HG03469 (cell line): ENCODE data around the gene SLC13A3.
"Not testable (repeated sequence)": the region's sequence is repeated elsewhere in the genome, so short reads cannot be mapped to it uniquely, and the experiment has no call there.

Experiments
- ATAC-seq: cut with Tn5 transposase; IDR thresholded peaks from one replicate; pipeline ENCODE4 v1.9.1; 2021; ENCODE audit warnings: mild to moderate bottlenecking, moderate library complexity, moderate number of reproducible peaks; ENCODE audit not compliant: unreplicated experiment

The SLC13A3 gene

GRCh38 chr20:46681032-46681854 lies 30.0 kb upstream of the SLC13A3 start:
- ATAC-seq = no peak

- ATAC-seq = no peak
Measured at GRCh38 chr20:46680684-46681031, 29.4 kb upstream of the SLC13A3 start.

- ATAC-seq = no peak
Measured at GRCh38 chr20:46678516-46678915, 27.3 kb upstream of the SLC13A3 start.

- no peak for ATAC-seq
Measured at GRCh38 chr20:46677608-46678007, 26.3 kb upstream of the SLC13A3 start.

GRCh38 chr20:46676649-46677316 lies 25.5 kb upstream of the SLC13A3 start:
- not testable (repeated sequence) for ATAC-seq

- no peak for ATAC-seq
Measured at GRCh38 chr20:46674253-46675083, 23.2 kb upstream of the SLC13A3 start.

- ATAC-seq = no peak
Measured at GRCh38 chr20:46673394-46674252, 22.4 kb upstream of the SLC13A3 start.

- no peak for ATAC-seq
Measured at GRCh38 chr20:46672543-46673148, 21.4 kb upstream of the SLC13A3 start.

DNA sequence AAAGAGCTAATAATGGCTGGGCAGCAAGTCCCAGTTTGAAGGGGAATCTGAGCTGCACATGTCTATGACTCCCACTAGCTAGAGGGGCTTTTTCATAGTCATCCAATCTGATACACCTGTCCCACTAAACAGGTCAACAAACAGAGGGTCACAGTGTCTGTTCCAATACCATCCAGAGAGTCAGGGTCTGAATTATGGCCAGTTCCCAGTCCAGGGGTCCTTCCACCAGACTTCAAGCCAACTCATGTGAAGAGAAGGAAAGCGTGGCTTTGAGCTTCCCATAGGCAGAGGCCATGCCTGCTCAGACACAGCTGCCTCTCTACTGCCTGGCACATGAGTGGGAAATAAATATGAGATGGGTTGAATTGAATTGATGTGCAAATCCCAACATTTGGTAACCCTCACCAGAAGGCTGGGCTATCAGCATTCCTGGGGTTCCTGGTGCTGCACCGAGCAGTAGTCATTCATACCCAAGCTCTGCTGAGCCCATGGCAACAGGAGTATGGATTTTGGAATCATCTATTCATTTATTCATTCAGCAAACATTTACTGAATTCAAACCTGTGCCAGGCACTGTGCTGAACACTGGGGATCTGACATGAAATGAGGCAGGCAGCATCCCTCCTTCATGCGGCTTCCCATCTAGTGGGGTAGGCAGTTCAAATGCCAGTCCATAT lies 20.7 kb upstream of the SLC13A3 start:
- no peak for ATAC-seq

GRCh38 chr20:46670585-46671584 lies 19.6 kb upstream of the SLC13A3 start:
- no peak for ATAC-seq

- no peak for ATAC-seq
Measured at GRCh38 chr20:46670228-46670584, 18.9 kb upstream of the SLC13A3 start.

GRCh38 chr20:46666818-46667515 lies 15.7 kb upstream of the SLC13A3 start:
- ATAC-seq = no peak

GRCh38 chr20:46666306-46666705 lies 15.0 kb upstream of the SLC13A3 start:
- no peak for ATAC-seq

DNA sequence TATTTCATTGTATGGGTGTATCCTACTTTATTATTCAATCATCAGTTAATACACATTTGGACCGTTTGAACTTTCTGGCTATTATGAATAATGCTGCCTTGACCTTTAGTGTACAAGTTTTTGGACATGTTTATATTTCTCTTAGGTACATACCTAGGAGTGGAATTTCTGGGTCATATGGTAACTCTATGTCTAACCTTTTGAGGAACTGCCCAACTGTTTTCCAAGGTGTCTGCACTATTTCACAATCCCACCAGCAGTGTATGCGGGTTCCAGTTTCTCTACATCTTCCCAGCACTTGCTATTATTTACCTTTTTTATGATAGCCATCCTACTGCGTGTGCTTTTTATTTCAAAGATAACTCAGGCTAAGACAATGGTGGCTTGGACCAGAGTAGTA lies 14.3 kb upstream of the SLC13A3 start:
- no peak for ATAC-seq

DNA sequence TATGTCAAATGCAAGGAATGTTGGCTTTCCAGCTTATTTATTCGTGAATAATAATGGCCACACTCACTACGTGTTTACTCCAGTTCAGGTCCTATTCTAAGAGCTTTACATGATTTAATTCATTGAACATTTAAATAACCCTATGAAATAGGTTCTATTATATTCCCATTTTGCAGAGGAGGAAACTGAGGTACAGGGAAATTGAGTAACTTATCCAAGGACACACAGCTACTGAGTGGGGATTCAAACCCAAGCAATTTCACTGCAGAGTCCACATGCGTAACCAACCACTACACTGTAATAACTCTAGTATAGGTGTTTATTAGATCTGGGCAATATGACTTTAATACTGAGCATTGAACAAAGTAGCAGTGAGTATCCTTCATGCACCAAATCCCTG lies 12.3 kb upstream of the SLC13A3 start:
- ATAC-seq = no peak

DNA sequence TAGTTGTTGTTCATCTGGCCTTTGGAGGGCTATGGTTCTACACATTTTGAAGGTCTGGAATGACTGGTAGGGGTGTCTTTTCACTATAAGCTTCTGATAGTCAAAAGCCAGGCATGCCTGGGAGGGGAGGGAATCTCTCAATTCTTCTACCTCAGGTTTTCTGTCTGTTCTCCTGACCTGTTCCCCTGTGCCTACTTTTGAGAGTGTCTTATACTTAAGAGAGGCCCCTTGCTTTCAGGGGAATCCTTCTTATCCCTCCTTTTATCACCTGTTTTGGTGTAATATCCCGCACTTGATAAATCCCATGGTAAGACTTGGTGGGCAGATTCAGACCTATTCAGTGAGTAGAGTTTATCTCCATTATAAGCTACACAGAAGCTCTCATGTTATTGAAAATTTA lies 10.4 kb upstream of the SLC13A3 start:
- ATAC-seq = no peak

DNA sequence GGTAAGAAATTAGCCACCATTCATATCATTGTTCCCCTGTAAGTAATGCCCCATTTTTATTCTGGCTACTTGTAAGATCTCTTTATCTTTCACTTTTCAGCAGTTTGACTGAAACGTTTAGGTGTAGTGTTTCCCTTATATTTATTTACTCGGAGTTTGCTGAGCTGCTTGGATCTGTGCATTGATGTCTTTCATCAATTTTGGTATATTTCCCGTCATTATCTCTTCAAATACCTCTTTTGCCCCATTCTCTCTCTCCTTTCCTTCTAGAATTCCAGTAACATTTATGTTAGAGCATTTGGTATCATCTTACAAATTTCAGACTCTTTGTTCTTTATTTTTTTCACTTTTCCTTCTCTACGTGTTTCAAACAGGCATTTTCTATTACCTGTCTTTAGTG lies 9.2 kb upstream of the SLC13A3 start:
- no peak for ATAC-seq

GRCh38 chr20:46657618-46658017 lies 6.4 kb upstream of the SLC13A3 start:
- no peak for ATAC-seq
